GM23338 (cell line): ENCODE data around the gene EXOC2. TPM values are rescaled to one million over a fixed set of nuclear protein-coding genes. Genes with fewer than 3 reads are reported as not detected.

Experiments
- ATAC-seq: fragments of 200-7000 bp; cut with Tn5 transposase; 3 replicates; pipeline ENCODE4 v1.9.1; 2020
- DNase-seq: peaks from one replicate; pipeline ENCODE4 v3.0.0-alpha.2; 2015; ENCODE audit warnings: low spot score
- H2AFZ ChIP-seq: fragments of 200-600 bp; sonication (generic); 2 replicates; pipeline ENCODE4 v1.8.0; 2016; ENCODE audit warnings: antibody characterized with exemption, mild to moderate bottlenecking, moderate library complexity
- H3F3A ChIP-seq: fragments of 200-600 bp; sonication (generic); replicated peaks from 2 replicates; pipeline ENCODE4 v1.8.0; 2017; ENCODE audit warnings: antibody characterized with exemption, mixed run types, low read depth
- H3K27ac ChIP-seq: fragments of 200-600 bp; sonication (generic); 2 replicates; pipeline ENCODE4 v1.6.1; 2016; ENCODE audit warnings: low read depth
- H3K27me3 ChIP-seq: fragments of 200-600 bp; sonication (generic); 2 replicates; pipeline ENCODE4 v1.8.0; 2016; ENCODE audit warnings: mild to moderate bottlenecking, mixed run types, moderate library complexity; ENCODE audit not compliant: insufficient read depth
- H3K36me3 ChIP-seq: fragments of 200-600 bp; sonication (generic); 2 replicates; pipeline ENCODE4 v1.8.0; 2016; ENCODE audit warnings: mild to moderate bottlenecking; ENCODE audit not compliant: insufficient read depth
- H3K4me1 ChIP-seq: fragments of 200-600 bp; sonication (generic); 2 replicates; pipeline ENCODE4 v1.8.0; 2016; ENCODE audit warnings: mild to moderate bottlenecking, moderate library complexity; ENCODE audit not compliant: insufficient read depth
- H3K4me2 ChIP-seq: fragments of 200-600 bp; sonication (generic); 2 replicates; pipeline ENCODE4 v1.7.1; 2017; ENCODE audit warnings: mixed run types
- H3K4me3 ChIP-seq: fragments of 200-600 bp; sonication (generic); 2 replicates; pipeline ENCODE4 v1.6.1; 2016; ENCODE audit warnings: mixed run types
- H3K79me2 ChIP-seq: fragments of 200-600 bp; sonication (generic); replicated peaks from 2 replicates; pipeline ENCODE4 v1.8.0; 2017; ENCODE audit warnings: mild to moderate bottlenecking; ENCODE audit not compliant: insufficient read depth
- H3K9me2 ChIP-seq: fragments of 200-600 bp; sonication (generic); 2 replicates; pipeline ENCODE4 v1.8.0; 2017; ENCODE audit not compliant: insufficient read depth
- H4K20me1 ChIP-seq: fragments of 200-600 bp; sonication (generic); replicated peaks from 2 replicates; pipeline ENCODE4 v1.8.0; 2017; ENCODE audit warnings: mild to moderate bottlenecking; ENCODE audit not compliant: insufficient read depth
- H3K27ac Mint-ChIP-seq: 2 replicates; pipeline ENCODE4 v1.8.0; 2020; ENCODE audit warnings: inconsistent platforms, mild to moderate bottlenecking, moderate library complexity, mixed read lengths
- H3K27me3 Mint-ChIP-seq: 3 replicates; pipeline ENCODE4 v1.8.0; 2022; ENCODE audit warnings: low read depth, mild to moderate bottlenecking, moderate library complexity, mixed read lengths, inconsistent platforms; ENCODE audit not compliant: insufficient read depth, poor library complexity
- H3K36me3 Mint-ChIP-seq: 3 replicates; pipeline ENCODE4 v1.8.0; 2021; ENCODE audit warnings: low read depth, mild to moderate bottlenecking, inconsistent platforms, moderate library complexity, mixed read lengths
- H3K4me1 Mint-ChIP-seq: 3 replicates; pipeline ENCODE4 v1.8.0; 2020; ENCODE audit warnings: mild to moderate bottlenecking, inconsistent platforms, mixed read lengths
- H3K4me3 Mint-ChIP-seq: 3 replicates; pipeline ENCODE4 v1.8.0; 2021; ENCODE audit warnings: moderate library complexity, mild to moderate bottlenecking, inconsistent platforms, mixed read lengths
- H3K9me3 Mint-ChIP-seq: 3 replicates; pipeline ENCODE4 v1.8.0; 2020; ENCODE audit warnings: moderate library complexity, mild to moderate bottlenecking, inconsistent platforms, mixed read lengths
- CREB1 ChIP-seq: fragments of 250-450 bp; sonication (Bioruptor Pico); IDR thresholded peaks from 2 replicates; pipeline ENCODE4 v1.5.0; 2020; ENCODE audit warnings: low read depth, mild to moderate bottlenecking, moderate library complexity
- ETS1 ChIP-seq: IDR thresholded peaks from 2 replicates; pipeline ENCODE4 v1.6.1; 2016; ENCODE audit warnings: antibody characterized with exemption
- EZH2 ChIP-seq: fragments of 200-600 bp; sonication (generic); IDR thresholded peaks from one replicate; pipeline ENCODE4 v1.8.0; 2017; ENCODE audit warnings: antibody characterized with exemption, mild to moderate bottlenecking, low read depth; ENCODE audit not compliant: unreplicated experiment
- EZH2phosphoT487 ChIP-seq: fragments of 200-600 bp; sonication (generic); IDR thresholded peaks from one replicate; pipeline ENCODE4 v1.8.1; 2018; ENCODE audit warnings: antibody characterized with exemption; ENCODE audit not compliant: unreplicated experiment
- JUNB ChIP-seq: IDR thresholded peaks from one replicate; pipeline ENCODE4 v1.6.1; 2016; ENCODE audit warnings: antibody characterized with exemption; ENCODE audit not compliant: unreplicated experiment
- NANOG ChIP-seq: IDR thresholded peaks from 2 replicates; pipeline ENCODE4 v1.6.1; 2016; ENCODE audit warnings: antibody characterized with exemption, borderline replicate concordance
- POLR2AphosphoS5 ChIP-seq: IDR thresholded peaks from 2 replicates; pipeline ENCODE4 v1.6.1; 2016; ENCODE audit warnings: antibody characterized with exemption, low read depth
- REST ChIP-seq: IDR thresholded peaks from one replicate; pipeline ENCODE4 v1.6.1; 2018; ENCODE audit warnings: antibody characterized with exemption; ENCODE audit not compliant: unreplicated experiment
- STAT1 ChIP-seq: IDR thresholded peaks from one replicate; pipeline ENCODE4 v1.6.1; 2016; ENCODE audit warnings: antibody characterized with exemption; ENCODE audit not compliant: unreplicated experiment
- ZNF114 ChIP-seq: fragments of 250-450 bp; sonication (Bioruptor Pico); IDR thresholded peaks from 2 replicates; pipeline ENCODE4 v1.5.0; 2020; ENCODE audit warnings: mild to moderate bottlenecking, moderate library complexity
- ZNF331 ChIP-seq: fragments of 250-450 bp; sonication (Bioruptor Pico); IDR thresholded peaks from 2 replicates; pipeline ENCODE4 v1.5.0; 2020; ENCODE audit warnings: low read depth, mild to moderate bottlenecking, moderate library complexity
- polyA plus RNA-seq: library from polyadenylated mRNA; unstranded; fragments of >200 nt; fragmentation: Nextera tagmentation; extraction: Ambion mirVana; gene quantifications from 2 replicates; pipeline ENCODE4 v1.2.1, GENCODE V29; 2016
- total RNA-seq: library from RNA; depleted of rRNA; stranded (reverse); fragments of >200 nt; shearing (Covaris generic); gene quantifications from 2 replicates; pipeline ENCODE4 v1.2.3, GENCODE V29; 2014
- TF ChIP-seq, protein P1 (sequence below), 2 experiments: fragments of 200-600 bp in 1 of 2; sonication (generic) in 1 of 2; conservative IDR thresholded peaks; 2 replicates each; pipeline versions ENCODE4 v1.5.1 to v1.6.1; 2016 to 2017; ENCODE audit warnings: antibody characterized with exemption in 2 of 2, low read depth in 2 of 2, mild to moderate bottlenecking in 2 of 2, moderate library complexity in 1 of 2
- TF ChIP-seq, protein P2 (sequence below): fragments of 250-450 bp; sonication (Bioruptor Pico); IDR thresholded peaks from 2 replicates; pipeline ENCODE4 v1.5.0; 2020; ENCODE audit warnings: mild to moderate bottlenecking, moderate library complexity

The EXOC2 gene
- total and polyA plus RNA-seq, 2 experiments from 2014 or later, result 28.7 to 93.6 TPM

DNA sequence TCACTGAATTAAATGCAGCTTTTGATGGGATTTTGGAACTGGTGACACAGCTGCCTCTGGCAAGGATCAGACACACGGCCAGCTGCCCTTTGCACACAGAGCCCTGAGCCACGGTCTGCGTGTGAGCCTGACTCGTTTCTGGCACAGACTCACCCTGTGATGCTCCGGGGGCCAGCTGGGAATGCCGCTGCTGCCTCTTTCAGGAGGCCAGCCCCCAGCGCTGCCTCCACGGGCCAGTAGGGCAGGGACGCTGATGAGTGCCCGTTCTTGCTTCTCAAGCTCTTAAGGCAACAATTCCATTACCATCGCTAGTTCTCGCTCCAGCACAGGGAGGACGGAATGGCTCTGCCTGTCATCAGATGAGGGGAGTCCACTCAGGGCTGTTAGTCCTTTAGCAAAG lies 239.8 kb downstream of the EXOC2 start:
- H3K4me3 Mint-ChIP-seq, result no peak overlapping the region
- H3K4me3 ChIP-seq, result no peak overlapping the region
- H3F3A ChIP-seq, result no peaks in the 10 kb centered on the region
- no peaks in the 10 kb centered on the region for H3K27me3 ChIP-seq
- no peaks in the 10 kb centered on the region for H3K4me1 ChIP-seq
- DNase-seq (no peak), ATAC-seq (peak; percentile 41; the same call in 1 of the 3 replicates)
- peaks cover 4% of the 10 kb centered on the region for H3K27me3 Mint-ChIP-seq
- H3K36me3 Mint-ChIP-seq, result peaks cover 19% of the 10 kb centered on the region
- H3K9me2 ChIP-seq, result 0 out of 2 replicates have a peak, but pooled peaks cover 4% of the 10 kb centered on the region
- no peak overlapping the region for H3K27ac Mint-ChIP-seq
- H3K36me3 ChIP-seq, result no peaks in the 10 kb centered on the region; the same call in 1 of the 2 replicates
- peak overlapping the region; percentile 38; the same call in 1 of the 2 replicates for H2AFZ ChIP-seq
- no peak overlapping the region for H3K4me2 ChIP-seq
- H3K79me2 ChIP-seq, result no peaks in the 10 kb centered on the region
- peaks cover 8% of the 10 kb centered on the region for H3K4me1 Mint-ChIP-seq
- no peaks in the 10 kb centered on the region for H4K20me1 ChIP-seq
- H3K27ac ChIP-seq, result no peak overlapping the region
- TF ChIP-seq JUNB, result no peak
- TF ChIP-seq CREB1 (CRISPR knock-in tag), result no peak
- TF ChIP-seq REST, result no peak
- no peak for TF ChIP-seq EZH2
- TF ChIP-seq, protein P1, sequence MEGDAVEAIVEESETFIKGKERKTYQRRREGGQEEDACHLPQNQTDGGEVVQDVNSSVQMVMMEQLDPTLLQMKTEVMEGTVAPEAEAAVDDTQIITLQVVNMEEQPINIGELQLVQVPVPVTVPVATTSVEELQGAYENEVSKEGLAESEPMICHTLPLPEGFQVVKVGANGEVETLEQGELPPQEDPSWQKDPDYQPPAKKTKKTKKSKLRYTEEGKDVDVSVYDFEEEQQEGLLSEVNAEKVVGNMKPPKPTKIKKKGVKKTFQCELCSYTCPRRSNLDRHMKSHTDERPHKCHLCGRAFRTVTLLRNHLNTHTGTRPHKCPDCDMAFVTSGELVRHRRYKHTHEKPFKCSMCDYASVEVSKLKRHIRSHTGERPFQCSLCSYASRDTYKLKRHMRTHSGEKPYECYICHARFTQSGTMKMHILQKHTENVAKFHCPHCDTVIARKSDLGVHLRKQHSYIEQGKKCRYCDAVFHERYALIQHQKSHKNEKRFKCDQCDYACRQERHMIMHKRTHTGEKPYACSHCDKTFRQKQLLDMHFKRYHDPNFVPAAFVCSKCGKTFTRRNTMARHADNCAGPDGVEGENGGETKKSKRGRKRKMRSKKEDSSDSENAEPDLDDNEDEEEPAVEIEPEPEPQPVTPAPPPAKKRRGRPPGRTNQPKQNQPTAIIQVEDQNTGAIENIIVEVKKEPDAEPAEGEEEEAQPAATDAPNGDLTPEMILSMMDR (conservative IDR thresholded peaks at IDR 0.05; ENCODE audit: low read depth in 2 of 2), result no peak
- TF ChIP-seq EZH2phosphoT487, result no peak
- TF ChIP-seq ETS1, result no peak
- no peak for TF ChIP-seq STAT1
- no peak for TF ChIP-seq ZNF331 (CRISPR knock-in tag)
- TF ChIP-seq, protein P2, sequence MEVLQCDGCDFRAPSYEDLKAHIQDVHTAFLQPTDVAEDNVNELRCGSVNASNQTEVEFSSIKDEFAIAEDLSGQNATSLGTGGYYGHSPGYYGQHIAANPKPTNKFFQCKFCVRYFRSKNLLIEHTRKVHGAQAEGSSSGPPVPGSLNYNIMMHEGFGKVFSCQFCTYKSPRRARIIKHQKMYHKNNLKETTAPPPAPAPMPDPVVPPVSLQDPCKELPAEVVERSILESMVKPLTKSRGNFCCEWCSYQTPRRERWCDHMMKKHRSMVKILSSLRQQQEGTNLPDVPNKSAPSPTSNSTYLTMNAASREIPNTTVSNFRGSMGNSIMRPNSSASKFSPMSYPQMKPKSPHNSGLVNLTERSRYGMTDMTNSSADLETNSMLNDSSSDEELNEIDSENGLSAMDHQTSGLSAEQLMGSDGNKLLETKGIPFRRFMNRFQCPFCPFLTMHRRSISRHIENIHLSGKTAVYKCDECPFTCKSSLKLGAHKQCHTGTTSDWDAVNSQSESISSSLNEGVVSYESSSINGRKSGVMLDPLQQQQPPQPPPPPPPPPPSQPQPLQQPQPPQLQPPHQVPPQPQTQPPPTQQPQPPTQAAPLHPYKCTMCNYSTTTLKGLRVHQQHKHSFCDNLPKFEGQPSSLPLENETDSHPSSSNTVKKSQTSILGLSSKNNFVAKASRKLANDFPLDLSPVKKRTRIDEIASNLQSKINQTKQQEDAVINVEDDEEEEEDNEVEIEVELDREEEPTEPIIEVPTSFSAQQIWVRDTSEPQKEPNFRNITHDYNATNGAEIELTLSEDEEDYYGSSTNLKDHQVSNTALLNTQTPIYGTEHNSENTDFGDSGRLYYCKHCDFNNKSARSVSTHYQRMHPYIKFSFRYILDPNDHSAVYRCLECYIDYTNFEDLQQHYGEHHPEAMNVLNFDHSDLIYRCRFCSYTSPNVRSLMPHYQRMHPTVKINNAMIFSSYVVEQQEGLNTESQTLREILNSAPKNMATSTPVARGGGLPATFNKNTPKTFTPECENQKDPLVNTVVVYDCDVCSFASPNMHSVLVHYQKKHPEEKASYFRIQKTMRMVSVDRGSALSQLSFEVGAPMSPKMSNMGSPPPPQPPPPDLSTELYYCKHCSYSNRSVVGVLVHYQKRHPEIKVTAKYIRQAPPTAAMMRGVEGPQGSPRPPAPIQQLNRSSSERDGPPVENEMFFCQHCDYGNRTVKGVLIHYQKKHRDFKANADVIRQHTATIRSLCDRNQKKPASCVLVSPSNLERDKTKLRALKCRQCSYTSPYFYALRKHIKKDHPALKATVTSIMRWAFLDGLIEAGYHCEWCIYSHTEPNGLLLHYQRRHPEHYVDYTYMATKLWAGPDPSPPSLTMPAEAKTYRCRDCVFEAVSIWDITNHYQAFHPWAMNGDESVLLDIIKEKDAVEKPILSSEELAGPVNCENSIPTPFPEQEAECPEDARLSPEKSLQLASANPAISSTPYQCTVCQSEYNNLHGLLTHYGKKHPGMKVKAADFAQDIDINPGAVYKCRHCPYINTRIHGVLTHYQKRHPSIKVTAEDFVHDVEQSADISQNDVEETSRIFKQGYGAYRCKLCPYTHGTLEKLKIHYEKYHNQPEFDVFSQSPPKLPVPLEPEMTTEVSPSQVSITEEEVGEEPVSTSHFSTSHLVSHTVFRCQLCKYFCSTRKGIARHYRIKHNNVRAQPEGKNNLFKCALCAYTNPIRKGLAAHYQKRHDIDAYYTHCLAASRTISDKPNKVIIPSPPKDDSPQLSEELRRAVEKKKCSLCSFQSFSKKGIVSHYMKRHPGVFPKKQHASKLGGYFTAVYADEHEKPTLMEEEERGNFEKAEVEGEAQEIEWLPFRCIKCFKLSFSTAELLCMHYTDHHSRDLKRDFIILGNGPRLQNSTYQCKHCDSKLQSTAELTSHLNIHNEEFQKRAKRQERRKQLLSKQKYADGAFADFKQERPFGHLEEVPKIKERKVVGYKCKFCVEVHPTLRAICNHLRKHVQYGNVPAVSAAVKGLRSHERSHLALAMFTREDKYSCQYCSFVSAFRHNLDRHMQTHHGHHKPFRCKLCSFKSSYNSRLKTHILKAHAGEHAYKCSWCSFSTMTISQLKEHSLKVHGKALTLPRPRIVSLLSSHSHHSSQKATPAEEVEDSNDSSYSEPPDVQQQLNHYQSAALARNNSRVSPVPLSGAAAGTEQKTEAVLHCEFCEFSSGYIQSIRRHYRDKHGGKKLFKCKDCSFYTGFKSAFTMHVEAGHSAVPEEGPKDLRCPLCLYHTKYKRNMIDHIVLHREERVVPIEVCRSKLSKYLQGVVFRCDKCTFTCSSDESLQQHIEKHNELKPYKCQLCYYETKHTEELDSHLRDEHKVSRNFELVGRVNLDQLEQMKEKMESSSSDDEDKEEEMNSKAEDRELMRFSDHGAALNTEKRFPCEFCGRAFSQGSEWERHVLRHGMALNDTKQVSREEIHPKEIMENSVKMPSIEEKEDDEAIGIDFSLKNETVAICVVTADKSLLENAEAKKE (CRISPR knock-in tag), result no peak
- no peak for TF ChIP-seq ZNF114
- no peak for TF ChIP-seq POLR2AphosphoS5
- TF ChIP-seq NANOG, result no peak
- peaks cover 36% of the 10 kb centered on the region for H3K9me3 Mint-ChIP-seq
